HG03354 (cell line): ENCODE measurements around the gene SPIRE1.
"Not testable (repeated sequence)": the region's sequence is repeated elsewhere in the genome, so short reads cannot be mapped to it uniquely, and the experiment has no call there.

Experiments
- ATAC-seq: cut with Tn5 transposase; IDR thresholded peaks from one replicate; pipeline ENCODE4 v1.9.1; 2021; ENCODE audit warnings: mild to moderate bottlenecking; ENCODE audit not compliant: unreplicated experiment, poor library complexity, severe bottlenecking

Gene SPIRE1

GRCh38 chr18:12651651-12652050 is 6.3 kb downstream of the SPIRE1 start:
- no peak for ATAC-seq

- no peak for ATAC-seq
Measured at GRCh38 chr18:12647773-12648172, 10.1 kb downstream of the SPIRE1 start.

- ATAC-seq = no peak
Measured at GRCh38 chr18:12645751-12646203, 12.1 kb downstream of the SPIRE1 start.

GRCh38 chr18:12645254-12645653 is 12.7 kb downstream of the SPIRE1 start:
- ATAC-seq = no peak

- ATAC-seq = not testable (repeated sequence)
Measured at GRCh38 chr18:12643756-12644155, 14.2 kb downstream of the SPIRE1 start.

- ATAC-seq = no peak
Measured at GRCh38 chr18:12640881-12641200, 17.1 kb downstream of the SPIRE1 start.

GRCh38 chr18:12639990-12640880 is 17.7 kb downstream of the SPIRE1 start:
- ATAC-seq = no peak

- ATAC-seq = no peak
Measured at GRCh38 chr18:12638644-12639124, 19.2 kb downstream of the SPIRE1 start.

- no peak for ATAC-seq
Measured at GRCh38 chr18:12637901-12638643, 19.8 kb downstream of the SPIRE1 start.

GRCh38 chr18:12637393-12637792 is 20.5 kb downstream of the SPIRE1 start:
- no peak for ATAC-seq

GRCh38 chr18:12631831-12632477 is 26.0 kb downstream of the SPIRE1 start:
- no peak for ATAC-seq

GRCh38 chr18:12630136-12630535 is 27.8 kb downstream of the SPIRE1 start:
- ATAC-seq = no peak

- no peak for ATAC-seq
Measured at GRCh38 chr18:12628706-12629702, 28.9 kb downstream of the SPIRE1 start.

GRCh38 chr18:12627199-12627598 is 30.7 kb downstream of the SPIRE1 start:
- not testable (repeated sequence) for ATAC-seq

- no peak for ATAC-seq
Measured at GRCh38 chr18:12625241-12625640, 32.7 kb downstream of the SPIRE1 start.

- ATAC-seq = no peak
Measured at GRCh38 chr18:12621742-12622306, 36.1 kb downstream of the SPIRE1 start.

GRCh38 chr18:12615748-12616147 is 42.2 kb downstream of the SPIRE1 start:
- no peak for ATAC-seq

- no peak for ATAC-seq
Measured at GRCh38 chr18:12608301-12608700, 49.6 kb downstream of the SPIRE1 start.
